Neural cell (in vitro differentiated cells): ENCODE data around the gene ERC2.

Experiments used
- EP300 ChIP-seq: fragments of 450-650 bp; conservative IDR thresholded peaks from 2 replicates; pipeline ENCODE4 v1.6.1; 2014; ENCODE audit warnings: antibody characterized with exemption, mild to moderate bottlenecking, moderate library complexity; ENCODE audit not compliant: poor library complexity, severe bottlenecking
- EZH2 ChIP-seq: fragments of 200-600, 300-800 bp; shearing (Covaris generic), sonication (generic); IDR thresholded peaks from 2 replicates; pipeline ENCODE4 v1.6.1; 2014; ENCODE audit warnings: antibody characterized with exemption, low read length, borderline replicate concordance, mild to moderate bottlenecking; ENCODE audit not compliant: insufficient read depth, poor library complexity, severe bottlenecking
- MXI1 ChIP-seq: fragments of 450-650 bp; conservative IDR thresholded peaks from 2 replicates; pipeline ENCODE4 v1.6.1; 2014; ENCODE audit warnings: antibody characterized with exemption, mild to moderate bottlenecking; ENCODE audit not compliant: poor library complexity, severe bottlenecking
- POLR2AphosphoS5 ChIP-seq: IDR thresholded peaks from 2 replicates; pipeline ENCODE4 v1.6.1; 2012
- RAD21 ChIP-seq: fragments of 450-650 bp; conservative IDR thresholded peaks from 2 replicates; pipeline ENCODE4 v1.6.1; 2014; ENCODE audit warnings: antibody characterized with exemption, mild to moderate bottlenecking, moderate library complexity
- TAF1 ChIP-seq: IDR thresholded peaks from 2 replicates; pipeline ENCODE4 v1.6.1; 2012; ENCODE audit warnings: low read depth
- TF ChIP-seq, protein P1 (sequence below): fragments of 450-650 bp; IDR thresholded peaks from 2 replicates; pipeline ENCODE4 v1.5.1; 2014; ENCODE audit warnings: antibody characterized with exemption, mild to moderate bottlenecking, moderate library complexity; ENCODE audit not compliant: poor library complexity, severe bottlenecking
- TF ChIP-seq, protein P2 (sequence below): IDR thresholded peaks from 2 replicates; pipeline ENCODE4 v1.6.1; 2012; ENCODE audit warnings: borderline replicate concordance

GRCh38 chr3:55964491-55964985 lies 503.7 kb downstream of the ERC2 start:
- TF ChIP-seq POLR2AphosphoS5 (no peak), RAD21 (no peak), EP300 (no peak), TAF1 (no peak), EZH2 (no peak), MXI1 (no peak)
- TF ChIP-seq, protein P1, sequence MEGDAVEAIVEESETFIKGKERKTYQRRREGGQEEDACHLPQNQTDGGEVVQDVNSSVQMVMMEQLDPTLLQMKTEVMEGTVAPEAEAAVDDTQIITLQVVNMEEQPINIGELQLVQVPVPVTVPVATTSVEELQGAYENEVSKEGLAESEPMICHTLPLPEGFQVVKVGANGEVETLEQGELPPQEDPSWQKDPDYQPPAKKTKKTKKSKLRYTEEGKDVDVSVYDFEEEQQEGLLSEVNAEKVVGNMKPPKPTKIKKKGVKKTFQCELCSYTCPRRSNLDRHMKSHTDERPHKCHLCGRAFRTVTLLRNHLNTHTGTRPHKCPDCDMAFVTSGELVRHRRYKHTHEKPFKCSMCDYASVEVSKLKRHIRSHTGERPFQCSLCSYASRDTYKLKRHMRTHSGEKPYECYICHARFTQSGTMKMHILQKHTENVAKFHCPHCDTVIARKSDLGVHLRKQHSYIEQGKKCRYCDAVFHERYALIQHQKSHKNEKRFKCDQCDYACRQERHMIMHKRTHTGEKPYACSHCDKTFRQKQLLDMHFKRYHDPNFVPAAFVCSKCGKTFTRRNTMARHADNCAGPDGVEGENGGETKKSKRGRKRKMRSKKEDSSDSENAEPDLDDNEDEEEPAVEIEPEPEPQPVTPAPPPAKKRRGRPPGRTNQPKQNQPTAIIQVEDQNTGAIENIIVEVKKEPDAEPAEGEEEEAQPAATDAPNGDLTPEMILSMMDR, result no peak
- TF ChIP-seq, protein P2, sequence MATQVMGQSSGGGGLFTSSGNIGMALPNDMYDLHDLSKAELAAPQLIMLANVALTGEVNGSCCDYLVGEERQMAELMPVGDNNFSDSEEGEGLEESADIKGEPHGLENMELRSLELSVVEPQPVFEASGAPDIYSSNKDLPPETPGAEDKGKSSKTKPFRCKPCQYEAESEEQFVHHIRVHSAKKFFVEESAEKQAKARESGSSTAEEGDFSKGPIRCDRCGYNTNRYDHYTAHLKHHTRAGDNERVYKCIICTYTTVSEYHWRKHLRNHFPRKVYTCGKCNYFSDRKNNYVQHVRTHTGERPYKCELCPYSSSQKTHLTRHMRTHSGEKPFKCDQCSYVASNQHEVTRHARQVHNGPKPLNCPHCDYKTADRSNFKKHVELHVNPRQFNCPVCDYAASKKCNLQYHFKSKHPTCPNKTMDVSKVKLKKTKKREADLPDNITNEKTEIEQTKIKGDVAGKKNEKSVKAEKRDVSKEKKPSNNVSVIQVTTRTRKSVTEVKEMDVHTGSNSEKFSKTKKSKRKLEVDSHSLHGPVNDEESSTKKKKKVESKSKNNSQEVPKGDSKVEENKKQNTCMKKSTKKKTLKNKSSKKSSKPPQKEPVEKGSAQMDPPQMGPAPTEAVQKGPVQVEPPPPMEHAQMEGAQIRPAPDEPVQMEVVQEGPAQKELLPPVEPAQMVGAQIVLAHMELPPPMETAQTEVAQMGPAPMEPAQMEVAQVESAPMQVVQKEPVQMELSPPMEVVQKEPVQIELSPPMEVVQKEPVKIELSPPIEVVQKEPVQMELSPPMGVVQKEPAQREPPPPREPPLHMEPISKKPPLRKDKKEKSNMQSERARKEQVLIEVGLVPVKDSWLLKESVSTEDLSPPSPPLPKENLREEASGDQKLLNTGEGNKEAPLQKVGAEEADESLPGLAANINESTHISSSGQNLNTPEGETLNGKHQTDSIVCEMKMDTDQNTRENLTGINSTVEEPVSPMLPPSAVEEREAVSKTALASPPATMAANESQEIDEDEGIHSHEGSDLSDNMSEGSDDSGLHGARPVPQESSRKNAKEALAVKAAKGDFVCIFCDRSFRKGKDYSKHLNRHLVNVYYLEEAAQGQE, result no peak
